H1 (cell line): ENCODE data around the gene PANX1. TPM values are rescaled to one million over a fixed set of nuclear protein-coding genes. Genes with fewer than 3 reads are reported as not detected.

Experiments
- CTCF ChIA-PET: fragments of 300-600 bp; sonication (Branson Sonifier 250); formaldehyde crosslinking; loops from one replicate; lab custom pipeline; 2021; ENCODE audit not compliant: partially characterized antibody; lab: Charles Lee
- POLR2A ChIA-PET: fragments of 300-600 bp; sonication (Branson Sonifier 250); formaldehyde crosslinking; loops from one replicate; lab custom pipeline; 2021; ENCODE audit warnings: inconsistent platforms; ENCODE audit not compliant: partially characterized antibody; lab: Charles Lee
- DNase-seq, 2 experiments: peaks; one replicate each; pipeline versions ENCODE4 v3.0.0 to v3.0.0-alpha.2; 2010 to 2022; ENCODE audit warnings: low spot score in 2 of 2, low read depth in 1 of 2, mixed read lengths in 1 of 2
- FAIRE-seq: peaks from 2 replicates; lab custom pipeline; 2011; peaks lifted over from hg19 to GRCh38; lab: Jason Lieb, UNC
- H2AFZ ChIP-seq: 2 replicates; pipeline ENCODE4 v1.8.1; 2012; ENCODE audit warnings: low read length, inconsistent platforms
- H2AK5ac ChIP-seq: 2 replicates; pipeline ENCODE4 v1.6.1; 2013; ENCODE audit warnings: low read depth, low read length
- H2BK120ac ChIP-seq: replicated peaks from 2 replicates; pipeline ENCODE3; 2013; ENCODE audit warnings: low read depth, low read length, inconsistent platforms
- H2BK12ac ChIP-seq: 2 replicates; pipeline ENCODE4 v1.6.1; 2013; ENCODE audit warnings: low read depth, low read length
- H2BK15ac ChIP-seq: 2 replicates; pipeline ENCODE4 v1.6.1; 2013; ENCODE audit warnings: low read length
- H2BK20ac ChIP-seq: 2 replicates; pipeline ENCODE4 v1.6.1; 2013; ENCODE audit warnings: low read length
- H2BK5ac ChIP-seq: 2 replicates; pipeline ENCODE4 v1.6.1; 2013; ENCODE audit warnings: low read depth, low read length
- H3K14ac ChIP-seq: 2 replicates; pipeline ENCODE4 v1.6.1; 2013; ENCODE audit warnings: inconsistent platforms; ENCODE audit not compliant: insufficient read length
- H3K18ac ChIP-seq: 2 replicates; pipeline ENCODE4 v1.6.1; 2013; ENCODE audit warnings: low read length; ENCODE audit errors: extremely low read depth
- H3K23ac ChIP-seq: 2 replicates; pipeline ENCODE4 v1.6.1; 2013; ENCODE audit warnings: inconsistent platforms; ENCODE audit not compliant: insufficient read length
- H3K23me2 ChIP-seq: 2 replicates; pipeline ENCODE4 v1.6.1; 2013; ENCODE audit warnings: low read depth, low read length
- H3K27ac ChIP-seq: 2 replicates; pipeline ENCODE4 v1.6.1; 2011; ENCODE audit warnings: low read depth, low read length, inconsistent platforms
- H3K27me3 ChIP-seq, 4 experiments: replicated peaks in 1 of 4; 1 replicate in 1 of 4; 2 replicates in 3 of 4; pipeline versions ENCODE4 v1.6.1 to v1.8.1; 2011 to 2013; ENCODE audit warnings: low read length in 3 of 4, mild to moderate bottlenecking in 3 of 4, inconsistent platforms in 2 of 4, mixed read lengths in 2 of 4, moderate library complexity in 1 of 4; ENCODE audit not compliant: control insufficient read depth in 3 of 4, insufficient read depth in 3 of 4; ENCODE audit errors: extremely low read depth in 1 of 4
- H3K36me3 ChIP-seq, 4 experiments: 2 replicates each; pipeline versions ENCODE4 v1.6.1 to v1.8.1; 2011 to 2013; ENCODE audit warnings: mild to moderate bottlenecking in 4 of 4, low read length in 3 of 4, moderate library complexity in 2 of 4, control low read depth in 1 of 4, inconsistent platforms in 1 of 4; ENCODE audit not compliant: insufficient read depth in 4 of 4, control insufficient read depth in 2 of 4
- H3K4ac ChIP-seq: replicated peaks from 2 replicates; pipeline ENCODE3; 2013; ENCODE audit warnings: low read length, low read depth, mixed read lengths, inconsistent platforms; ENCODE audit not compliant: insufficient read length
- H3K4me1 ChIP-seq, 4 experiments: replicated peaks in 1 of 4; 1 replicate in 1 of 4; 2 replicates in 3 of 4; pipeline versions ENCODE4 v1.6.1 to v1.8.1; 2011 to 2013; ENCODE audit warnings: low read length in 3 of 4, inconsistent platforms in 2 of 4, mixed read lengths in 1 of 4; ENCODE audit not compliant: insufficient read depth in 4 of 4, control insufficient read depth in 3 of 4
- H3K4me2 ChIP-seq, 2 experiments: 2 replicates each; pipeline versions ENCODE4 v1.6.1 to v1.8.1; 2011 to 2013; ENCODE audit warnings: low read depth in 2 of 2, low read length in 2 of 2, control low read depth in 1 of 2, inconsistent platforms in 1 of 2, mild to moderate bottlenecking in 1 of 2; ENCODE audit not compliant: insufficient read depth in 1 of 2
- H3K4me3 ChIP-seq, 4 experiments: fragments of 200-600, 300-600 bp in 1 of 4; sonication (generic), shearing (Covaris generic), sonication (Bioruptor Twin) in 1 of 4; 2 replicates each; pipeline versions ENCODE4 v1.5.1 to v1.8.1; 2011 to 2016; ENCODE audit warnings: low read length in 4 of 4, low read depth in 3 of 4, control low read depth in 2 of 4, inconsistent platforms in 2 of 4, mild to moderate bottlenecking in 2 of 4, mixed read lengths in 1 of 4, moderate library complexity in 1 of 4; ENCODE audit not compliant: insufficient read depth in 2 of 4; ENCODE audit errors: extremely low read depth in 1 of 4
- H3K56ac ChIP-seq: replicated peaks from 2 replicates; pipeline ENCODE3; 2013; ENCODE audit warnings: low read depth, mild to moderate bottlenecking, mixed read lengths, low read length, inconsistent platforms; ENCODE audit not compliant: insufficient read length
- H3K79me1 ChIP-seq: 2 replicates; pipeline ENCODE4 v1.6.1; 2013; ENCODE audit warnings: low read depth, low read length, control low read depth
- H3K79me2 ChIP-seq, 2 experiments: 2 replicates each; pipeline versions ENCODE4 v1.6.1 to v1.8.1; 2012 to 2013; ENCODE audit warnings: low read length in 2 of 2, mild to moderate bottlenecking in 2 of 2, inconsistent platforms in 1 of 2; ENCODE audit not compliant: insufficient read depth in 2 of 2, control insufficient read depth in 1 of 2
- H3K9ac ChIP-seq, 4 experiments: replicated peaks in 1 of 4; 1 replicate in 1 of 4; 2 replicates in 3 of 4; pipeline versions ENCODE4 v1.6.1 to v1.8.1; 2011 to 2013; ENCODE audit warnings: low read depth in 3 of 4, low read length in 3 of 4, control low read depth in 2 of 4, mild to moderate bottlenecking in 2 of 4, moderate library complexity in 2 of 4, inconsistent platforms in 1 of 4; ENCODE audit errors: extremely low read depth in 1 of 4
- H3K9me3 ChIP-seq, 2 experiments: 2 replicates each; pipeline versions ENCODE4 v1.6.1 to v1.8.1; 2012 to 2013; ENCODE audit warnings: mild to moderate bottlenecking in 2 of 2, moderate library complexity in 2 of 2, control low read depth in 1 of 2, inconsistent platforms in 1 of 2, low read depth in 1 of 2, low read length in 1 of 2, mixed read lengths in 1 of 2; ENCODE audit not compliant: insufficient read depth in 2 of 2
- H4K20me1 ChIP-seq, 2 experiments: replicated peaks in 1 of 2; 2 replicates each; pipeline versions ENCODE3 to v1.8.1; 2011 to 2013; ENCODE audit warnings: inconsistent platforms in 2 of 2, low read length in 2 of 2, mild to moderate bottlenecking in 1 of 2; ENCODE audit not compliant: insufficient read depth in 2 of 2, control insufficient read depth in 1 of 2
- H4K5ac ChIP-seq: 2 replicates; pipeline ENCODE4 v1.6.1; 2013; ENCODE audit warnings: low read length, low read depth, mixed read lengths, inconsistent platforms; ENCODE audit not compliant: insufficient read length
- H4K8ac ChIP-seq: 2 replicates; pipeline ENCODE4 v1.8.0; 2013; ENCODE audit warnings: mild to moderate bottlenecking, moderate library complexity, low read length, inconsistent platforms; ENCODE audit not compliant: insufficient read depth; ENCODE audit errors: extremely low read depth
- H4K91ac ChIP-seq: replicated peaks from 2 replicates; pipeline ENCODE3; 2013; ENCODE audit warnings: low read length, mixed read lengths, inconsistent platforms; ENCODE audit not compliant: insufficient read length
- EP300 ChIP-seq, 2 experiments: IDR thresholded peaks; 1 replicate in 1 of 2; 2 replicates in 1 of 2; pipeline ENCODE4 v1.6.1; 2011 to 2012; ENCODE audit warnings: low read depth in 2 of 2, low read length in 2 of 2, mild to moderate bottlenecking in 2 of 2, borderline replicate concordance in 1 of 2, inconsistent platforms in 1 of 2, moderate library complexity in 1 of 2
- EZH2 ChIP-seq: fragments of 200-600 bp; sonication (generic); IDR thresholded peaks from 2 replicates; pipeline ENCODE4 v1.7.1; 2012; ENCODE audit warnings: low read depth, mild to moderate bottlenecking, moderate library complexity, low read length, inconsistent platforms; ENCODE audit not compliant: severe bottlenecking
- JUND ChIP-seq: IDR thresholded peaks from 2 replicates; pipeline ENCODE4 v1.6.1; 2011; ENCODE audit warnings: mild to moderate bottlenecking, improper control_type of control experiment, low read length
- NANOG ChIP-seq: IDR thresholded peaks from 2 replicates; pipeline ENCODE4 v1.6.1; 2011; ENCODE audit warnings: low read length, low read depth, mild to moderate bottlenecking, inconsistent platforms; ENCODE audit not compliant: insufficient read depth, poor library complexity, severe bottlenecking
- RFX5 ChIP-seq: IDR thresholded peaks from 2 replicates; pipeline ENCODE4 v1.6.1; 2011; ENCODE audit warnings: low read depth, low read length, improper control_type of control experiment, borderline replicate concordance
- TEAD4 ChIP-seq: IDR thresholded peaks from 2 replicates; pipeline ENCODE4 v1.6.1; 2012; ENCODE audit warnings: low read depth, low read length, inconsistent platforms, mixed read lengths
- WGBS, 2 experiments: shearing (Covaris generic) in 1 of 2; methylation state at CpG; one replicate each; pipeline versions ENCODE4 v1.1.6 to v1.1.7; 2013 to 2015; ENCODE audit warnings: low lambda C conversion rate in 2 of 2, mixed read lengths in 2 of 2, inconsistent platforms in 1 of 2, low coverage in 1 of 2, missing lambda C conversion rate in 1 of 2; ENCODE audit not compliant: insufficient replicate concordance in 2 of 2, insufficient coverage in 1 of 2, insufficient read length in 1 of 2; ENCODE audit errors: extremely low coverage in 1 of 2, missing lambda C conversion rate in 1 of 2; 5-methylcytosine and 5-hydroxymethylcytosine counted together
- polyA plus RNA-seq, 7 experiments: library from polyadenylated mRNA; depleted of rRNA in 3 of 7; stranded (reverse) in 5 of 7; unstranded in 2 of 7; fragments of >200 nt in 5 of 7; fragments of 200-250 nt in 2 of 7; gene quantifications; 1 replicate in 5 of 7; 2 replicates in 1 of 7; 4 replicates in 1 of 7; pipeline versions ENCODE4 v1.2.1 to v1.2.3, GENCODE V29; 2011 to 2013; ENCODE audit warnings: missing spikeins in 2 of 7, mixed read lengths in 2 of 7
- total RNA-seq: library from RNA; stranded (reverse); fragmentation: NEBNext Ultra II Directional; extraction: Animal tissue kit (Norgen Biotek cat#: 25700); gene quantifications from 2 replicates; pipeline ENCODE4 v1.2.1, GENCODE V29; 2021
- TF ChIP-seq, protein P1 (sequence below): IDR thresholded peaks from 2 replicates; pipeline ENCODE4 v1.6.1; 2012; ENCODE audit warnings: inconsistent platforms
- TF ChIP-seq, protein P2 (sequence below): IDR thresholded peaks from 2 replicates; pipeline ENCODE4 v1.6.1; 2012; ENCODE audit warnings: low read length, inconsistent platforms

The PANX1 gene
- total and polyA plus RNA-seq, 2 of the 8 experiments (the other 6 are each of a cell fraction or from before 2014, with no cell fraction given), result 15.9 to 35.2 TPM

DNA sequence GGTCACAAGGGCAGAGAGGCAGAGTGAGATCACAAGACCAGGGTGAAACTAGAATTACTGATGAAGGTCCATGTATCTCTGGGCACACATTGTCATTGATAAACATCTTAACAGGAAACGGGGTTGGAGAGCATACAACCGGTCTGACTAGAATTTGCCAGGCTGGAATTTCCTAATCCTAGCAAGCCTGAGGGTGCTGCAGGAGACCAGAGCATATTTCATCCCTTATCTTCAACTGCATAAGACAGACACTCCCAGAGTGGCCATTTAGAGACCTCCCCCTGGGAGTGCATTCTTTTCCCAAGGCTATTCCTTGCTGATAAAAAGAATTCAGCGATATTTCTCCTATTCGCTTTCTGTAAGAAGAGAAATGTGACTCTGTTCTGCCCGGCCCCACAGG lies 91.1 kb downstream of the PANX1 start:
- H2BK120ac ChIP-seq, result no peak overlapping the region
- H3K4me2 ChIP-seq, result no peak overlapping the region
- peaks cover 7 to 14% of the 10 kb centered on the region in 2 experiments; a peak in 2 of 4 replicates for H3K9me3 ChIP-seq
- no peak overlapping the region for H2BK12ac ChIP-seq
- TF ChIP-seq, protein P1, sequence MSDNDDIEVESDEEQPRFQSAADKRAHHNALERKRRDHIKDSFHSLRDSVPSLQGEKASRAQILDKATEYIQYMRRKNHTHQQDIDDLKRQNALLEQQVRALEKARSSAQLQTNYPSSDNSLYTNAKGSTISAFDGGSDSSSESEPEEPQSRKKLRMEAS, result no peak
- TF ChIP-seq EZH2 (no peak), TEAD4 (0 out of 2 replicates have a peak, but pooled peaks have one; percentile 22), NANOG (no peak), EP300 (IDR thresholded peaks at IDR 0.05; ENCODE audit: borderline replicate concordance in 1 of 2, low read depth in 2 of 2, low read length in 2 of 2) (peak in 1 of 2 experiments; percentile 87; a peak in 1 of 3 replicates), RFX5 (no peak), JUND (no peak)
- TF ChIP-seq, protein P2, sequence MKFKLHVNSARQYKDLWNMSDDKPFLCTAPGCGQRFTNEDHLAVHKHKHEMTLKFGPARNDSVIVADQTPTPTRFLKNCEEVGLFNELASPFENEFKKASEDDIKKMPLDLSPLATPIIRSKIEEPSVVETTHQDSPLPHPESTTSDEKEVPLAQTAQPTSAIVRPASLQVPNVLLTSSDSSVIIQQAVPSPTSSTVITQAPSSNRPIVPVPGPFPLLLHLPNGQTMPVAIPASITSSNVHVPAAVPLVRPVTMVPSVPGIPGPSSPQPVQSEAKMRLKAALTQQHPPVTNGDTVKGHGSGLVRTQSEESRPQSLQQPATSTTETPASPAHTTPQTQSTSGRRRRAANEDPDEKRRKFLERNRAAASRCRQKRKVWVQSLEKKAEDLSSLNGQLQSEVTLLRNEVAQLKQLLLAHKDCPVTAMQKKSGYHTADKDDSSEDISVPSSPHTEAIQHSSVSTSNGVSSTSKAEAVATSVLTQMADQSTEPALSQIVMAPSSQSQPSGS, result no peak
- H3K79me2 ChIP-seq, result no peaks in the 10 kb centered on the region
- H2AK5ac ChIP-seq, result no peak overlapping the region
- no peak overlapping the region for H3K4ac ChIP-seq
- H3K79me1 ChIP-seq, result no peaks in the 10 kb centered on the region
- H2BK20ac ChIP-seq, result no peak overlapping the region
- CTCF ChIA-PET, result no interaction called here
- no peak overlapping the region for H3K9ac ChIP-seq
- no peak overlapping the region for H3K23ac ChIP-seq
- H3K4me1 ChIP-seq, result no peaks in the 10 kb centered on the region
- no peak overlapping the region for H3K56ac ChIP-seq
- no peaks in the 10 kb centered on the region for H4K20me1 ChIP-seq
- POLR2A ChIA-PET, result no interaction called here
- FAIRE-seq, result no peak
- H2BK15ac ChIP-seq, result no peak overlapping the region
- no peaks in the 10 kb centered on the region for H3K23me2 ChIP-seq
- H3K27ac ChIP-seq, result no peak overlapping the region
- H4K5ac ChIP-seq, result no peak overlapping the region
- no peak overlapping the region for H4K91ac ChIP-seq
- peaks cover 0 to 1% (median 0%) of the 10 kb centered on the region in 4 experiments; a peak in 1 of 7 replicates for H3K27me3 ChIP-seq
- no peak overlapping the region for H3K18ac ChIP-seq
- H3K14ac ChIP-seq, result no peak overlapping the region
- no peaks in the 10 kb centered on the region for H3K36me3 ChIP-seq
- no peak overlapping the region for H2AFZ ChIP-seq
- H3K4me3 ChIP-seq, result no peak overlapping the region
- 90% methylated on average over 5 of the region's 5 CpGs; no CpG with 5 or more reads in 1 of the 2 experiments for WGBS, 2 experiments
- H4K8ac ChIP-seq, result no peak overlapping the region
- DNase-seq, result no peak
- H2BK5ac ChIP-seq, result no peak overlapping the region
